HepG2 (cell line): ENCODE measurements around the gene NRL. TPM values are rescaled to one million over a fixed set of nuclear protein-coding genes. Genes with fewer than 3 reads are reported as not detected.

Experiments
- ATAC-seq: fragments of 200-7000 bp; cut with Tn5 transposase; 3 replicates; pipeline ENCODE4 v1.9.1; 2020; ENCODE audit warnings: mild to moderate bottlenecking, moderate library complexity
- BruUV-seq: library from RNA; stranded (reverse); fragments of 400-500 nt; replicated peaks from 2 replicates; lab custom pipeline; 2021; lab: Mats Ljungman, UMichigan
- CTCF ChIA-PET: fragments of 300-600 bp; formaldehyde crosslinking; extraction: SDS; loops from one replicate; lab custom pipeline; 2021; ENCODE audit warnings: low total read pairs, inconsistent platforms, low intra/inter-chr PET ratio; lab: Yijun Ruan, JAX
- POLR2A ChIA-PET: fragments of 350-600 bp; sonication (Branson Sonifier 250); formaldehyde crosslinking; loops from one replicate; lab custom pipeline; 2020; ENCODE audit warnings: antibody characterized with exemption, inconsistent platforms; lab: Yijun Ruan, JAX
- DNase-seq: peaks from one replicate; pipeline ENCODE4 v3.0.0-alpha.2; 2015; ENCODE audit warnings: low spot score
- FAIRE-seq: peaks from 3 replicates; lab custom pipeline; 2011; peaks lifted over from hg19 to GRCh38; lab: Jason Lieb, UNC
- H2AFZ ChIP-seq: one replicate; pipeline ENCODE4 v1.6.1; 2011; ENCODE audit warnings: low read length, inconsistent platforms
- H3K27ac ChIP-seq: fragments of 300-600 bp; 3 replicates; pipeline ENCODE4 v1.8.0; 2011; ENCODE audit warnings: mixed run types, mild to moderate bottlenecking, mixed read lengths, low read length, inconsistent platforms; ENCODE audit not compliant: insufficient read depth; ENCODE audit errors: extremely low read length
- H3K27me3 ChIP-seq, 2 experiments: fragments of 200-600 bp in 1 of 2; 2 replicates in 1 of 2; 3 replicates in 1 of 2; pipeline versions ENCODE4 v1.6.0 to v1.8.0; 2011; ENCODE audit warnings: low read length in 2 of 2, mild to moderate bottlenecking in 2 of 2, moderate library complexity in 2 of 2, inconsistent platforms in 1 of 2; ENCODE audit not compliant: insufficient read depth in 2 of 2, control insufficient read depth in 1 of 2
- H3K36me3 ChIP-seq, 2 experiments: fragments of 200-600 bp in 1 of 2; replicated peaks in 1 of 2; 2 replicates in 1 of 2; 3 replicates in 1 of 2; pipeline versions ENCODE4 v1.5.1 to v1.8.0; 2011; ENCODE audit warnings: low read length in 2 of 2, inconsistent platforms in 1 of 2; ENCODE audit not compliant: insufficient read depth in 2 of 2, control insufficient read depth in 1 of 2
- H3K4me1 ChIP-seq: 2 replicates; pipeline ENCODE4 v1.5.1; 2012; ENCODE audit warnings: low read length, inconsistent platforms; ENCODE audit not compliant: insufficient read depth
- H3K4me2 ChIP-seq: 2 replicates; pipeline ENCODE4 v1.6.0; 2011; ENCODE audit warnings: low read depth, low read length, inconsistent platforms
- H3K4me3 ChIP-seq, 3 experiments: fragments of 200-600 bp in 1 of 3; sonication (generic), shearing (Covaris generic) in 1 of 3; replicated peaks in 1 of 3; 2 replicates each; pipeline ENCODE4 v1.5.1; 2011 to 2016; ENCODE audit warnings: low read length in 3 of 3, inconsistent platforms in 2 of 3, low read depth in 2 of 3, mild to moderate bottlenecking in 2 of 3, control low read depth in 1 of 3, mixed read lengths in 1 of 3; ENCODE audit not compliant: insufficient read depth in 1 of 3
- H3K79me2 ChIP-seq: one replicate; pipeline ENCODE4 v1.6.1; 2011; ENCODE audit warnings: low read length, inconsistent platforms; ENCODE audit not compliant: insufficient read depth
- H3K9ac ChIP-seq: 2 replicates; pipeline ENCODE4 v1.6.0; 2011; ENCODE audit warnings: mild to moderate bottlenecking, low read depth, low read length, inconsistent platforms; ENCODE audit not compliant: insufficient read depth
- H3K9me3 ChIP-seq: 2 replicates; pipeline ENCODE4 v1.5.1; 2012; ENCODE audit warnings: mild to moderate bottlenecking, low read length
- H4K20me1 ChIP-seq: 2 replicates; pipeline ENCODE4 v1.6.0; 2011; ENCODE audit warnings: inconsistent platforms, mild to moderate bottlenecking, low read length, moderate library complexity; ENCODE audit not compliant: insufficient read depth
- ATM ChIP-seq: fragments of 450-650 bp; IDR thresholded peaks from 2 replicates; pipeline ENCODE4 v1.7.1; 2017; ENCODE audit warnings: mild to moderate bottlenecking, borderline replicate concordance
- ELF1 ChIP-seq: sonication (generic); formaldehyde crosslinking; IDR thresholded peaks from 2 replicates; pipeline ENCODE4 v1.4.0; 2020; ENCODE audit warnings: missing genetic modification reagents
- GABPA ChIP-seq, 2 experiments: IDR thresholded peaks; 2 replicates each; pipeline ENCODE4 v1.6.1; 2011 to 2016; ENCODE audit warnings: low read depth in 2 of 2, low read length in 1 of 2, missing biosample characterization in 1 of 2, missing genetic modification characterization in 1 of 2
- GTF3A ChIP-seq: sonication (generic); formaldehyde crosslinking; conservative IDR thresholded peaks from 2 replicates; pipeline ENCODE4 v1.4.0; 2020; ENCODE audit warnings: mild to moderate bottlenecking, missing genetic modification reagents
- KDM5B ChIP-seq: sonication (generic); formaldehyde crosslinking; IDR thresholded peaks from 2 replicates; pipeline ENCODE4 v1.4.0; 2020; ENCODE audit warnings: missing genetic modification reagents, mild to moderate bottlenecking, borderline replicate concordance
- NFKBIZ ChIP-seq: IDR thresholded peaks from 2 replicates; pipeline ENCODE4 v1.6.1; 2018; ENCODE audit warnings: missing genetic modification reagents, missing compliant biosample characterization
- NFRKB ChIP-seq: fragments of 450-650 bp; IDR thresholded peaks from 2 replicates; pipeline ENCODE4 v1.6.1; 2017
- NR2C2 ChIP-seq: sonication (generic); formaldehyde crosslinking; IDR thresholded peaks from 2 replicates; pipeline ENCODE4 v1.4.0; 2020; ENCODE audit warnings: missing genetic modification reagents, mild to moderate bottlenecking, moderate library complexity, borderline replicate concordance
- NR2F1 ChIP-seq, 2 experiments: fragments of 450-650 bp in 1 of 2; formaldehyde crosslinking in 1 of 2; IDR thresholded peaks; 2 replicates each; pipeline versions ENCODE4 v1.5.0 to v1.6.1; 2016 to 2020; ENCODE audit warnings: mild to moderate bottlenecking in 1 of 2, missing compliant biosample characterization in 1 of 2, missing genetic modification reagents in 1 of 2, moderate library complexity in 1 of 2
- PPARG ChIP-seq: conservative IDR thresholded peaks from 2 replicates; pipeline ENCODE4 v1.6.1; 2016; ENCODE audit warnings: missing biosample characterization, missing genetic modification reagents
- RARA ChIP-seq: IDR thresholded peaks from 2 replicates; pipeline ENCODE4 v1.6.1; 2016; ENCODE audit warnings: missing genetic modification reagents, missing compliant biosample characterization
- SNRNP70 ChIP-seq: fragments of 200-400 bp; formaldehyde crosslinking; IDR thresholded peaks from 2 replicates; pipeline ENCODE4 v1.6.1; 2017; ENCODE audit warnings: mild to moderate bottlenecking, low read depth, low read length, moderate library complexity
- SRSF9 ChIP-seq: fragments of 200-400 bp; formaldehyde crosslinking; IDR thresholded peaks from 2 replicates; pipeline ENCODE4 v1.6.1; 2018; ENCODE audit warnings: borderline replicate concordance, mild to moderate bottlenecking, low read depth, low read length; ENCODE audit not compliant: insufficient read depth, poor library complexity, severe bottlenecking
- ZBTB7A ChIP-seq: sonication (generic); formaldehyde crosslinking; IDR thresholded peaks from 2 replicates; pipeline ENCODE4 v1.8.0; 2022; ENCODE audit warnings: mild to moderate bottlenecking, missing genetic modification reagents
- ZNF180 ChIP-seq: sonication (generic); formaldehyde crosslinking; IDR thresholded peaks from 2 replicates; pipeline ENCODE4 v1.4.0; 2020; ENCODE audit warnings: low read depth, missing genetic modification reagents, borderline replicate concordance
- ZNF451 ChIP-seq: sonication (generic); formaldehyde crosslinking; IDR thresholded peaks from 2 replicates; pipeline ENCODE4 v1.5.0; 2020; ENCODE audit warnings: mild to moderate bottlenecking, missing genetic modification reagents
- ZNF572 ChIP-seq: sonication (generic); formaldehyde crosslinking; IDR thresholded peaks from 2 replicates; pipeline ENCODE4 v1.5.1; 2020; ENCODE audit warnings: mild to moderate bottlenecking, missing genetic modification reagents
- ZNF615 ChIP-seq: sonication (generic); formaldehyde crosslinking; IDR thresholded peaks from 2 replicates; pipeline ENCODE4 v1.5.0; 2020; ENCODE audit warnings: mild to moderate bottlenecking, missing genetic modification reagents, borderline replicate concordance
- ZNF773 ChIP-seq: sonication (generic); formaldehyde crosslinking; IDR thresholded peaks from 2 replicates; pipeline ENCODE4 v1.4.0; 2020; ENCODE audit warnings: missing genetic modification reagents, borderline replicate concordance
- ZNF839 ChIP-seq: sonication (generic); formaldehyde crosslinking; IDR thresholded peaks from 2 replicates; pipeline ENCODE4 v1.4.0; 2020; ENCODE audit warnings: missing genetic modification reagents, mild to moderate bottlenecking, borderline replicate concordance
- WGBS: methylation state at CpG from one replicate; pipeline ENCODE4 v1.1.6; 2017; ENCODE audit warnings: low lambda C conversion rate; 5-methylcytosine and 5-hydroxymethylcytosine counted together
- in situ Hi-C: cut with HindIII; loops from 2 replicates; pipeline ENCODE4 v1.10.0; 2017; ENCODE audit warnings: low pct_unique_long_range_greater_than_20kb; ENCODE audit not compliant: extremely low pct_ligation_motif_present
- intact Hi-C: fragments of 100-400 bp; cut with micrococcal nuclease; formaldehyde crosslinking; loops from one replicate; pipeline ENCODE4 v1.10.0; 2022; ENCODE audit not compliant: unreplicated experiment
- polyA plus RNA-seq, 8 experiments: library from polyadenylated mRNA; depleted of rRNA in 3 of 8; stranded (reverse) in 7 of 8; unstranded in 1 of 8; fragments of >200 nt; fragmentation: Illumina TruSeq in 4 of 8; extraction: Trizol in 4 of 8; gene quantifications; 2 replicates each; pipeline versions ENCODE4 v1.2.1 to v1.2.3, GENCODE V29; 2011 to 2016; ENCODE audit warnings: low read depth in 4 of 8, missing spikeins in 1 of 8, mixed read lengths in 1 of 8; ENCODE audit not compliant: insufficient read depth in 1 of 8
- total RNA-seq, 5 experiments: library from RNA; depleted of rRNA; stranded (reverse); fragments of >200 nt; fragmentation: Illumina TruSeq; extraction: Trizol; gene quantifications; 2 replicates each; pipeline ENCODE4 v1.2.3, GENCODE V29; 2016; ENCODE audit warnings: low read depth in 1 of 5

Gene NRL
- total and polyA plus RNA-seq, 2 of the 13 experiments (the other 11 are each of a cell fraction or from before 2014, with no cell fraction given): 2.5 to 4.7 TPM

DNA sequence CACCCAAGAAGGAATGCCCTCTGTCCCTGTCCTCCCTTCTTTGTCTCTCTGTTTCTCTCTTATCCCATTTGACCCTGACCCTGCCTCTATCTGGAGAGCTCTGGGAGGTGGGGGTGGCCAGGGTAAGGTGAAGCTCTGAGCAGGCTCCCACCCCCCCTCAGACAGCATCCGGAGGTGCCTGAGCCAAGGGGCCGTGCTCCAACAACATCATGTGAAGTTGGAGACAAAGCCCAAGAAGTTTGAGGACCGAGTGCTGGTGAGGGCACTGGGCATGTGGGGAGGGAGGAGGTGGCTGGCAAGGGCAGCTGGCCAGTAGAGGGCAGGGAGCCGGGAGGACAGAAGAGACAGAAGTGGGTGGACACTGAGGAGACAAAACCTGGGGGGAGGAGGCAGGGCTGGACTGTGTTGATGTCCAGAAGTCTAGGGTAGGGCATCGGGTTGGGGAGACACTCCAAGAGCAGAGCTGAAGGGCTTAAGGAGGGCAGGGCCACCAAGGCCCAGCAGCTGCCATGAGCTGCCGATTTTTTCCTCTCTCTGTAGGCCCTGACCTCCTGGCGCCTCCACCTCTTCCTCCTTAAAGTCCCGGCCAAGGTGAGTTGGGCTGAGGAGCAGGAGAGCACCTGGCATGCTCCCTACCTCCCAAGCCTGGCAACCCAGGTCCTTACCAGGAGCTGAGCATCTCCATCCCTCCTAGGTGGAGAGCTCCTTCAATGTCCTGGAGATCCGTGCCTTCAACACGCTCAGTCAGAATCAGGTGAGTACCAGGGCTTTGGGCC, 61.0 kb downstream of the NRL start (continued):
- TF ChIP-seq ZNF839 (CRISPR knock-in tag) (0 out of 2 replicates have a peak, but pooled peaks have one; percentile 30), PPARG (CRISPR knock-in tag) (no peak), ZNF615 (CRISPR knock-in tag) (no peak), NR2F1 (CRISPR knock-in tag; IDR thresholded peaks at IDR 0.05) (0 out of 4 replicates have a peak, but pooled peaks of 1 of the 2 experiments have one; percentile 32)

DNA sequence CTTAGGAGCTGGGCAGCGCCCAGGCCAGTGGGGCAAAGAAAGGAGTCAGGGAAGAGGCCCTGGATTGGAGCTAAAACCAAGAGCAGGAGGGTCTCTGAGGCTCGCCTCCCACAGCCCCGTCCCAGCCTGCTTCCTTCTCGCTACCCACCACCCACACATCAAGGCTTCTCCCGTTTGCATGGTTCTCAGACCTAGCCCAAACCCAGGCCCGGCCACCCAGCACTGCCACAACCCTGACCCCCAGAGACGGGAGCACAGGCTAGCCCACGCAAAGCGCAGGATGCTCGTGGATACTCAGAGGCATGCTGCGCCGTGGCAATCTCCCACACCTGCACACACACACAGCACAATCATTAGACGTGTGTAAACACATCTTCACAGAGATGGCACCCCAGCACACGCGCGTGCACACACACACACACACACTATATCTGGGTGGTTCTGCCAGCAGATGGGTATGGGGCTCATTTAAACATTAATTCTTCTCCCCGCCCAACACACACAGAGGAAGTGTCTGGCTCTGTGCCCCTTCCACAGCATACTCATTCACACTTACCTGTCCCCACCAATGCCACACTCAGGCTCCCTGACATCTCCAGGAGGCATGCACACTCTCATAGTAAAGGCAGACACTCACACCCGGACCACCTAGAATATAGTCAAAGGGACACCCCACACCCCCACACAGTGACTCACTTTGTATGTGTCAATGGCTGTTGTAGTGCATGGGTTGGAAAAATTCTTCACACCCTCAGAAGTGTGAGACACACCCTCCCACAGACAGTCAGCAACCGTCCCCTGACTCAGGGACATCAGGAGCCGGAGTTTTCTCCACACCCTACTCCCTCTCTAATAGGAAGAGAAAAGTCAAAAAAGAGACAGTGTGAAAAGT, 61.8 kb downstream of the NRL start:
- Histone ChIP-seq H4K20me1 (no peaks in the 10 kb centered on the region), H3K4me3 (peak overlapping the region; percentile 61 to 85 (median 71)), H3K27me3 (peaks cover 20 to 81% of the 10 kb centered on the region in 2 experiments), H3K4me2 (peak overlapping the region; percentile 98), H3K9ac (no peak overlapping the region), H3K4me1 (peaks cover 33% of the 10 kb centered on the region), H3K79me2 (no peaks in the 10 kb centered on the region), H3K36me3 (no peaks in the 10 kb centered on the region), H3K27ac (no peak overlapping the region), H2AFZ (no peak overlapping the region), H3K9me3 (no peaks in the 10 kb centered on the region)
- 50% methylated on average over 20 of the region's 20 CpGs for WGBS
- ATAC-seq (no peak), FAIRE-seq (no peak), DNase-seq (no peak)
- BruUV-seq: no TSS peak
- intact Hi-C loops (loop anchor here (1.0 kb wide), 1 partner anchor 39 kb away; no protein-coding TSS in a partner anchor), in situ Hi-C loops (loop anchor here (5.0 kb wide), 1 partner anchor 46 kb away; no protein-coding TSS in a partner anchor)
- CTCF ChIA-PET: interaction anchor here (1.6 kb wide), 1 partner anchor 39 kb away, joined by 4 read pairs; no protein-coding TSS in a partner anchor
- POLR2A ChIA-PET: interaction anchor here (0.6 to 6.3 kb wide), 21 partner anchors 10 to 958 kb away, joined by 3 to 124 read pairs (median 5); partner anchors contain the start of genes ACIN1, CHMP4A, DCAF11 and IPO4
- no peak for TF ChIP-seq NFKBIZ (CRISPR knock-in tag)
- TF ChIP-seq ELF1 (CRISPR knock-in tag): no peak; the same call in 1 of the 2 replicates
- no peak for TF ChIP-seq GTF3A
- peak; percentile 23; the same call in 1 of the 2 replicates for TF ChIP-seq ZBTB7A (CRISPR knock-in tag)
- no peak for TF ChIP-seq KDM5B (CRISPR knock-in tag)
- TF ChIP-seq NR2C2 (CRISPR knock-in tag): no peak
- no peak for TF ChIP-seq ZNF572 (CRISPR knock-in tag)
- TF ChIP-seq GABPA (IDR thresholded peaks at IDR 0.05; ENCODE audit: low read depth, low read length): no peak
- no peak for TF ChIP-seq GABPA (CRISPR knock-in tag; IDR thresholded peaks at IDR 0.05; ENCODE audit: low read depth)
- no peak; the same call in 1 of the 2 replicates for TF ChIP-seq ZNF180 (CRISPR knock-in tag)
- TF ChIP-seq ZNF451: no peak
- TF ChIP-seq ZNF773 (CRISPR knock-in tag): 0 out of 2 replicates have a peak, but pooled peaks have one; percentile 0
- no peak for TF ChIP-seq SRSF9
- TF ChIP-seq ATM: no peak
- TF ChIP-seq SNRNP70: no peak
- 0 out of 2 replicates have a peak, but pooled peaks have one; percentile 0 for TF ChIP-seq RARA
- TF ChIP-seq NFRKB: no peak
